NCI-H774 (cell line): ENCODE results near the gene CST2.
"Not testable (repeated sequence)": the region's sequence is repeated elsewhere in the genome, so short reads cannot be mapped to it uniquely, and the experiment has no call there.

ENCODE experiments used
- DNase-seq: peaks from one replicate; lab custom pipeline; 2025; lab: John Stamatoyannopoulos, UW

CST2 gene

GRCh38 chr20:23810349-23810748 is 16.2 kb downstream of the CST2 start:
- DNase-seq = not testable (repeated sequence)

- no peak for DNase-seq
Observed at GRCh38 chr20:23800865-23801264, 25.7 kb downstream of the CST2 start.

DNA sequence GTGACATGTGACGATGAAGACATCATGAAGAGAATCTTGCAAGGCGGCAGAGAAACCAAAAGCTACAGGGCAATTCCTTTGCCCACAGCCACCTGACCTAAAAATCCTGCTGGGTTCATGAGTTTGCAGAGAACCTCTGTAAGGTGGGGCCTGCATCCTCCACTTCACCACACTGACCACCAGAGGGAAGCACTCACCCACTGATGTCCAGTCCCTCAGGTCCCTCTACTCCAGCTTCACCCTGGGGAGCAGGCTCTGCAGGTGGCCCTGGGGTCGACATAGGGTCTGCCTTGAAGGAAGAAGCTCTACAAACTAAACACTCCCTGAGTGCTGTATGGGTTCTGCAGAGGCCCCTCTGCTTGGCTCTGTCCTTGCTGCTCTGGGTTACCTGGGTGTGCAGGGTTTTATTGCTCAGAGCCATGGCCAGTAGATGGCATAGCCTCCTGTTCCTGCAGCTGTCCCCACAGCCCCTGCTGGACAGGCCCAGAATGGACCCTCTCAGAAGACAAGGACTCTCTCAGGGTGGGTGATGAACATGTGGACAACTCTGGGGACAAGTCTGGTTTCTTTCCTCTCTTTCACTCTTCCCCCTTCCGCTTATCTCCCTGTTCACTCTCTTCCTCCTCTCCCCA is 27.2 kb downstream of the CST2 start:
- DNase-seq = not testable (repeated sequence)

GRCh38 chr20:23795526-23795925 is 31.0 kb downstream of the CST2 start:
- no peak for DNase-seq

GRCh38 chr20:23794841-23795240 is 31.7 kb downstream of the CST2 start:
- DNase-seq = no peak

DNA sequence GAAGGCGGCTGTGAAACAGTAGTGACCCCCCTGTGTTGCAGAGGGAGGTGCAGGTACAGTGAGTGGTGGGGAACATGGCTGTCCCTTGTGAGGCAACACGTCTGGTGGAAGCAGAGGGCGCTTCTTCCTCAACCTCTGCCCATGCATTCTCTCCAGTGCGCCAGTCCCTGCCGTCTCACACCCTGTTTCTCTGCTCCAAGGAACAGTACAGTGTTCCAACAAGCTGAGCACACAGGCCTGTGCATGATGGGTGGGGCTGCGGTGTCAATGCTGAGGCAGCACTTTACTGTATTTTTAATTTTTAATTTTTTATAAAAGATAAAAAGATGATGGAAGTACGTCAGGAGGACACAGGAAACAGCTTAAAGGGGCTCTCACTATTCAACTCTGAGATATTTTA is 32.5 kb downstream of the CST2 start:
- DNase-seq = no peak

- no peak for DNase-seq
Observed at GRCh38 chr20:23783447-23783846, 43.1 kb downstream of the CST2 start.

DNA sequence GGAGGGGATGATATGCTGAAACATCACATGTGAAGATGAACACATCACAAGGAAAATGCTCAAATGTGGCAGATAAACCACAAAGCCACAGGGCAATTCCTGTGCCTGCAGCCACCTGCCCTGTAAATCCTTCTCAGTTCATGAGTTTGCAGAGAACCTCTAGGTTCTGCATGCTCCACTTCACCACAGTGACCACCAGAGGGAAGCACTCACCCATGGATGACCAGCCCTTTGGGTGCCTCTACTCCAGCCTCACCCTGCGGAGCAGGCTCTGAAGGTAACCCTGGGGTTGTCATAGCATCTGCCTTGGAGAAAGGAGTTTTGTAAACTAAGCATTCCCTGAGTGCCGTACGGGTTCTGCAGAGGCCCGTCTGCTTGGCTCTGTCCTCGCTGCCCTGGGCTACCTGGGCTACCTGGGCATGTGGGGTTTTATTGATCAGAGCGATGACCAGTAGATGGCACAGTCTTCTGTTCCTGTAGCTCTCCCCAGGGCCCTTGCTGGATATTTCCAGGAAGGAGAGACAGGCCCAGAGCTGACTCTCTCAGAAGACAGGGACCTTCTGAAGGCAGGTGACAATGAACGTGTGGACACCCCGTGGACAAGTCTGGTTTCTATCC is 44.1 kb downstream of the CST2 start:
- peak; percentile 2 for DNase-seq

DNA sequence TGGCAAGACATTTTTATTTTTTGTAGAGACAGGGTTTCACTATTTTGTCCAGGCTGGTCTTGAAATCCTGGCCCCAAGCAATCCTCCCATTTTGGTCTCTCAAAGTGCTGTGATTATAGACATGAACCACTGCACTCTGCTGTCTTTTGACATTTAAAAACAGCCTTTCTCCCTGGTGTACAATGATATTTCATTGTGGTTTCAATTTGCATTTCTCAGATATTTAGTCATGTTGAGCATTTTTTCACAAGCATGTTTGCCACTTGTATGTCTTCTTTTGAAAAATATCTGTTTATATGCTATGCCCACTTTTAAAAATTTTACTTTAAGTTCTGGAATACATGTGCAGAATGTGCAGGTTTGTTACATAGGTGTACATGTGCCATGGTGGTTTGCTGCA is 47.9 kb downstream of the CST2 start:
- DNase-seq = not testable (repeated sequence)

DNA sequence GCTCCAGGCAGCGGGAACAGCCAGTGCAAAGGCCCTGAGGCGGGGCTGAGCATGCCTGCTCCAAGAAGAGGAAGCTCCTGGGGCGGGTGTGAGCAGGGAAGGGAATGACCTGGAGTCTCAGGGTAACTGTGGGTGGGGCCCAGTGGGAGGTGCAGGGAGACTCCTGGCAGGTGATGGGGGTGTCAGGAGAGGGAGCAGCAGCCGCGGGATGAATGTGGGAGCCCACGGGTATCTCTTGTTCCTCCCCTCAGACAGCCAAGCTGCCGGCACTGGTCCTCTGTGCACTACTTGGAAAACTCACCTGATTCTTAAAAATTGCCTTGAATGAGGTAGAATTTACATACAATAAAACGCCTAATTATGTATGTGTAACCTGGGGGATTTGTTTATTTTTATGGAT is 49.1 kb downstream of the CST2 start:
- not testable (repeated sequence) for DNase-seq

- no peak for DNase-seq
Observed at GRCh38 chr20:23776067-23776771, 50.3 kb downstream of the CST2 start.

DNA sequence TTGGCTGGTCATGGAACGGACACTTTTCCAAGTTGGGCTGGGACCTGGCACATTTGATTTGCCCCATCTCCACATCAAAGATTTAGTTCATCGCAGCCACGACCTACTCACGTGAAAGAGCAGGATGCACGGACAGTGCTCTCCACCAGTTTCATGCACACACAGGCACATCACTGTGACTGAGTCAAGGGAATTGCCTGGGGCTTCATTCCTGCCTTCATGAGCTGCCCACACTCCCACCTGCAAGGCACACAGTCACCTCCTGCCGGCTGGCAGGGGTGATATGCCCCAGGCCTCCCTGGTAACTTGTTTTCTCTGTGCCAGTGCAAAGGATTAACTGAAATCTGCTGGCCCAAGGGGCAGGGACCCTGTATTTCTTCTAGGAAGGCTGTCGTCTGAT is 52.4 kb downstream of the CST2 start:
- no peak for DNase-seq
